C4-2B (cell line): Measurements from ENCODE around the gene PRR14.

ENCODE experiments used
- ZFX ChIP-seq: fragments of 450-650 bp; IDR thresholded peaks from 2 replicates; pipeline ENCODE4 v1.6.1; 2017
- TF ChIP-seq, protein P1 (sequence below): fragments of 450-650 bp; conservative IDR thresholded peaks from 2 replicates; pipeline ENCODE4 v1.5.1; 2017; ENCODE audit warnings: mild to moderate bottlenecking

- TF ChIP-seq ZFX, result no peak
- TF ChIP-seq, protein P1, sequence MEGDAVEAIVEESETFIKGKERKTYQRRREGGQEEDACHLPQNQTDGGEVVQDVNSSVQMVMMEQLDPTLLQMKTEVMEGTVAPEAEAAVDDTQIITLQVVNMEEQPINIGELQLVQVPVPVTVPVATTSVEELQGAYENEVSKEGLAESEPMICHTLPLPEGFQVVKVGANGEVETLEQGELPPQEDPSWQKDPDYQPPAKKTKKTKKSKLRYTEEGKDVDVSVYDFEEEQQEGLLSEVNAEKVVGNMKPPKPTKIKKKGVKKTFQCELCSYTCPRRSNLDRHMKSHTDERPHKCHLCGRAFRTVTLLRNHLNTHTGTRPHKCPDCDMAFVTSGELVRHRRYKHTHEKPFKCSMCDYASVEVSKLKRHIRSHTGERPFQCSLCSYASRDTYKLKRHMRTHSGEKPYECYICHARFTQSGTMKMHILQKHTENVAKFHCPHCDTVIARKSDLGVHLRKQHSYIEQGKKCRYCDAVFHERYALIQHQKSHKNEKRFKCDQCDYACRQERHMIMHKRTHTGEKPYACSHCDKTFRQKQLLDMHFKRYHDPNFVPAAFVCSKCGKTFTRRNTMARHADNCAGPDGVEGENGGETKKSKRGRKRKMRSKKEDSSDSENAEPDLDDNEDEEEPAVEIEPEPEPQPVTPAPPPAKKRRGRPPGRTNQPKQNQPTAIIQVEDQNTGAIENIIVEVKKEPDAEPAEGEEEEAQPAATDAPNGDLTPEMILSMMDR, result no peak
Measured at GRCh38 chr16:30633526-30633925, 17.2 kb upstream of the PRR14 start.
